ENCODE measurements around the gene PAEP.

The PAEP gene

GRCh38 chr9:135583688-135584011, 22.1 kb downstream of the PAEP start:
- no peak for DNase-seq
- no peak overlapping the region for H3K4me3 ChIP-seq (ENCODE audit: low read depth, low read length)
- no peak overlapping the region for H3K27ac ChIP-seq
- in situ Hi-C loops (cut with HindIII; ENCODE audit: low pct_ligation_motif_present, low sequenced_read_pairs): no loop called here
- TF ChIP-seq CTCF (IDR thresholded peaks at IDR 0.05; ENCODE audit: low read depth, low read length, missing control alignments): no peak
- no peaks in the 10 kb centered on the region for H3K36me3 ChIP-seq (replicated peaks)
- H3K27me3 ChIP-seq (replicated peaks): no peaks in the 10 kb centered on the region

- H3K36me3 ChIP-seq (replicated peaks): no peaks in the 10 kb centered on the region
- no peak overlapping the region for H3K27ac ChIP-seq
- TF ChIP-seq CTCF (IDR thresholded peaks at IDR 0.05; ENCODE audit: low read depth, low read length, missing control alignments): no peak
- no peak for DNase-seq
- in situ Hi-C loops (cut with HindIII; ENCODE audit: low pct_ligation_motif_present, low sequenced_read_pairs): no loop called here
- H3K4me3 ChIP-seq (ENCODE audit: low read depth, low read length): no peak overlapping the region
- H3K27me3 ChIP-seq (replicated peaks): no peaks in the 10 kb centered on the region
Observed at GRCh38 chr9:135584371-135584770, 22.8 kb downstream of the PAEP start.

GRCh38 chr9:135584934-135585333, 23.4 kb downstream of the PAEP start:
- DNase-seq: peak; percentile 9
- no peaks in the 10 kb centered on the region for H3K27me3 ChIP-seq (replicated peaks)
- H3K27ac ChIP-seq: no peak overlapping the region
- in situ Hi-C loops (cut with HindIII; ENCODE audit: low pct_ligation_motif_present, low sequenced_read_pairs): no loop called here
- no peak overlapping the region for H3K4me3 ChIP-seq (ENCODE audit: low read depth, low read length)
- no peak for TF ChIP-seq CTCF (IDR thresholded peaks at IDR 0.05; ENCODE audit: low read depth, low read length, missing control alignments)
- H3K36me3 ChIP-seq (replicated peaks): no peaks in the 10 kb centered on the region

GRCh38 chr9:135586601-135587109, 25.1 kb downstream of the PAEP start:
- no peak overlapping the region for H3K27ac ChIP-seq
- no peak overlapping the region for H3K4me3 ChIP-seq (ENCODE audit: low read depth, low read length)
- TF ChIP-seq CTCF (IDR thresholded peaks at IDR 0.05; ENCODE audit: low read depth, low read length, missing control alignments): no peak
- no peaks in the 10 kb centered on the region for H3K27me3 ChIP-seq (replicated peaks)
- no peaks in the 10 kb centered on the region for H3K36me3 ChIP-seq (replicated peaks)
- no peak for DNase-seq
- in situ Hi-C loops (cut with HindIII; ENCODE audit: low pct_ligation_motif_present, low sequenced_read_pairs): no loop called here

- no peaks in the 10 kb centered on the region for H3K36me3 ChIP-seq (replicated peaks)
- H3K27me3 ChIP-seq (replicated peaks): no peaks in the 10 kb centered on the region
- in situ Hi-C loops (cut with HindIII; ENCODE audit: low pct_ligation_motif_present, low sequenced_read_pairs): no loop called here
- H3K27ac ChIP-seq: no peak overlapping the region
- DNase-seq: no peak
- no peak overlapping the region for H3K4me3 ChIP-seq (ENCODE audit: low read depth, low read length)
- no peak for TF ChIP-seq CTCF (IDR thresholded peaks at IDR 0.05; ENCODE audit: low read depth, low read length, missing control alignments)
Observed at GRCh38 chr9:135587658-135588057, 26.1 kb downstream of the PAEP start.

- Histone ChIP-seq H3K27me3 (replicated peaks) (no peaks in the 10 kb centered on the region), H3K4me3 (ENCODE audit: low read depth, low read length) (no peak overlapping the region), H3K27ac (no peak overlapping the region), H3K36me3 (replicated peaks) (no peaks in the 10 kb centered on the region)
- in situ Hi-C loops (cut with HindIII; ENCODE audit: low pct_ligation_motif_present, low sequenced_read_pairs): no loop called here
- TF ChIP-seq CTCF (IDR thresholded peaks at IDR 0.05; ENCODE audit: low read depth, low read length, missing control alignments): no peak
- no peak for DNase-seq
Observed at GRCh38 chr9:135588371-135588770, 26.8 kb downstream of the PAEP start.
